Measurements from ENCODE around the gene TMEM184B.

TMEM184B gene

GRCh38 chr22:38309614-38310517, 37.1 kb upstream of the TMEM184B start:
- DNase-seq: no peak
- in situ Hi-C loops (cut with MboI; ENCODE audit: low pct_unique_long_range_greater_than_20kb, low sequenced_read_pairs): no loop called here

- in situ Hi-C loops (cut with MboI; ENCODE audit: low pct_unique_long_range_greater_than_20kb, low sequenced_read_pairs): no loop called here
- DNase-seq: no peak
Observed at GRCh38 chr22:38308791-38309498, 36.1 kb upstream of the TMEM184B start.

GRCh38 chr22:38305471-38306448, 33.0 kb upstream of the TMEM184B start:
- in situ Hi-C loops (cut with MboI; ENCODE audit: low pct_unique_long_range_greater_than_20kb, low sequenced_read_pairs): no loop called here
- DNase-seq: no peak

- DNase-seq: no peak
- in situ Hi-C loops (cut with MboI; ENCODE audit: low pct_unique_long_range_greater_than_20kb, low sequenced_read_pairs): no loop called here
Observed at GRCh38 chr22:38304526-38304925, 31.7 kb upstream of the TMEM184B start.

GRCh38 chr22:38303974-38304373, 31.2 kb upstream of the TMEM184B start:
- no peak for DNase-seq
- in situ Hi-C loops (cut with MboI; ENCODE audit: low pct_unique_long_range_greater_than_20kb, low sequenced_read_pairs): no loop called here

- in situ Hi-C loops (cut with MboI; ENCODE audit: low pct_unique_long_range_greater_than_20kb, low sequenced_read_pairs): no loop called here
- DNase-seq: no peak
Observed at GRCh38 chr22:38302906-38303305, 30.1 kb upstream of the TMEM184B start.

- no peak for DNase-seq
- in situ Hi-C loops (cut with MboI; ENCODE audit: low pct_unique_long_range_greater_than_20kb, low sequenced_read_pairs): no loop called here
Observed at GRCh38 chr22:38300946-38301345, 28.1 kb upstream of the TMEM184B start.

- no peak for DNase-seq
- in situ Hi-C loops (cut with MboI; ENCODE audit: low pct_unique_long_range_greater_than_20kb, low sequenced_read_pairs): no loop called here
Observed at GRCh38 chr22:38300197-38300945, 27.6 kb upstream of the TMEM184B start.

- in situ Hi-C loops (cut with MboI; ENCODE audit: low pct_unique_long_range_greater_than_20kb, low sequenced_read_pairs): no loop called here
- no peak for DNase-seq
Observed at GRCh38 chr22:38299770-38300102, 26.9 kb upstream of the TMEM184B start.

- peak; percentile 37 for DNase-seq
- in situ Hi-C loops (cut with MboI; ENCODE audit: low pct_unique_long_range_greater_than_20kb, low sequenced_read_pairs): no loop called here
Observed at GRCh38 chr22:38298312-38299005, 25.6 kb upstream of the TMEM184B start.

- in situ Hi-C loops (cut with MboI; ENCODE audit: low pct_unique_long_range_greater_than_20kb, low sequenced_read_pairs): no loop called here
- no peak for DNase-seq
Observed at GRCh38 chr22:38296372-38296771, 23.6 kb upstream of the TMEM184B start.

- no peak for DNase-seq
- in situ Hi-C loops (cut with MboI; ENCODE audit: low pct_unique_long_range_greater_than_20kb, low sequenced_read_pairs): no loop called here
Observed at GRCh38 chr22:38295863-38296262, 23.1 kb upstream of the TMEM184B start.

- DNase-seq: no peak
- in situ Hi-C loops (cut with MboI; ENCODE audit: low pct_unique_long_range_greater_than_20kb, low sequenced_read_pairs): no loop called here
Observed at GRCh38 chr22:38295339-38295738, 22.5 kb upstream of the TMEM184B start.

GRCh38 chr22:38294193-38294592, 21.4 kb upstream of the TMEM184B start:
- in situ Hi-C loops (cut with MboI; ENCODE audit: low pct_unique_long_range_greater_than_20kb, low sequenced_read_pairs): no loop called here
- DNase-seq: no peak

- in situ Hi-C loops (cut with MboI; ENCODE audit: low pct_unique_long_range_greater_than_20kb, low sequenced_read_pairs): no loop called here
Observed at GRCh38 chr22:38292694-38293093, 19.9 kb upstream of the TMEM184B start.

GRCh38 chr22:38291201-38291777, 18.5 kb upstream of the TMEM184B start:
- in situ Hi-C loops (cut with MboI; ENCODE audit: low pct_unique_long_range_greater_than_20kb, low sequenced_read_pairs): no loop called here
- DNase-seq: no peak

More at GRCh38 chr22:38292694-38293093, 19.9 kb upstream of the TMEM184B start:
- no peak for DNase-seq

GRCh38 chr22:38290347-38290746, 17.5 kb upstream of the TMEM184B start:
- no peak for DNase-seq
- in situ Hi-C loops (cut with MboI; ENCODE audit: low pct_unique_long_range_greater_than_20kb, low sequenced_read_pairs): no loop called here

GRCh38 chr22:38289583-38290082, 16.8 kb upstream of the TMEM184B start:
- DNase-seq: no peak
- in situ Hi-C loops (cut with MboI; ENCODE audit: low pct_unique_long_range_greater_than_20kb, low sequenced_read_pairs): no loop called here

Data from KBM-7 (cell line).